Daoy (cell line): ENCODE data around the gene THUMPD2. TPM values are rescaled to one million over a fixed set of nuclear protein-coding genes. Genes with fewer than 3 reads are reported as not detected.
"Not testable (repeated sequence)": the region's sequence is repeated elsewhere in the genome, so short reads cannot be mapped to it uniquely, and the experiment has no call there.

Source experiments
- DNase-seq: peaks from one replicate; pipeline ENCODE4 v3.0.0-alpha.2; 2015; ENCODE audit warnings: low read depth
- total RNA-seq: library from RNA; depleted of rRNA; stranded (reverse); fragments of >200 nt; shearing (Covaris generic); gene quantifications from 2 replicates; pipeline ENCODE4 v1.2.3, GENCODE V29; 2014; rRNA removed

THUMPD2 gene, protein sequence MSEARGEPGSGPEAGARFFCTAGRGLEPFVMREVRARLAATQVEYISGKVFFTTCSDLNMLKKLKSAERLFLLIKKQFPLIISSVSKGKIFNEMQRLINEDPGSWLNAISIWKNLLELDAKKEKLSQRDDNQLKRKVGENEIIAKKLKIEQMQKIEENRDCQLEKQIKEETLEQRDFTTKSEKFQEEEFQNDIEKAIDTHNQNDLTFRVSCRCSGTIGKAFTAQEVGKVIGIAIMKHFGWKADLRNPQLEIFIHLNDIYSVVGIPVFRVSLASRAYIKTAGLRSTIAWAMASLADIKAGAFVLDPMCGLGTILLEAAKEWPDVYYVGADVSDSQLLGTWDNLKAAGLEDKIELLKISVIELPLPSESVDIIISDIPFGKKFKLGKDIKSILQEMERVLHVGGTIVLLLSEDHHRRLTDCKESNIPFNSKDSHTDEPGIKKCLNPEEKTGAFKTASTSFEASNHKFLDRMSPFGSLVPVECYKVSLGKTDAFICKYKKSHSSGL
- total RNA-seq = 13.6 and 15.8 TPM in 2 replicates

DNA sequence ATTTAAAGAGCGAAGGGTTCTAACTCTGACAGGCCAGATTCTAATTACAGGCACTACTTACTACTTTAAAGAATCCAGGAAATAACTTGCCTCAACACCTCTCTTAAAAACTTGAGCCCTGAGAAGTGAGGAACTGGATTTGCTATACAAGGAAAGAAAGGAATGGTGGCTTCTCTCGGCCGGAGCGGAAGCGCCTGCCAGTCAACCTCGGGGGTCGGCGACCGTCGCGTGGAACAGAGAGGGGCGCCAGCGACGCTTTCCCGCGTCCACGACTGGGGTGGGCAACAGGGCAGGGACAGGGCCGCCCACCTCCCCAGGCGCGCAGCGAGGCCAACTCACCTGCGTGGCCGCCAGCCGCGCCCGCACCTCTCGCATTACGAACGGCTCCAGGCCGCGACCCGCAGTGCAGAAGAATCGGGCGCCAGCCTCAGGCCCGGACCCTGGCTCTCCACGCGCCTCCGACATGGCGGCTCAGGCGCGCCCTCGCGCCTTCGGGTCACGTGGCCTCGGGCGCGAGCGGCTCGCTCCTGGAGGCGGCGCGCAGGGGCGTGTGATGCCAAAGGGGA lies at the start of gene THUMPD2:
Gene THUMPD2 (minus strand): TSS at position 484 of the 566 bp plus-strand sequence. CDS start 19 bp downstream, at position 465.
- peak; percentile 85 for DNase-seq

DNA sequence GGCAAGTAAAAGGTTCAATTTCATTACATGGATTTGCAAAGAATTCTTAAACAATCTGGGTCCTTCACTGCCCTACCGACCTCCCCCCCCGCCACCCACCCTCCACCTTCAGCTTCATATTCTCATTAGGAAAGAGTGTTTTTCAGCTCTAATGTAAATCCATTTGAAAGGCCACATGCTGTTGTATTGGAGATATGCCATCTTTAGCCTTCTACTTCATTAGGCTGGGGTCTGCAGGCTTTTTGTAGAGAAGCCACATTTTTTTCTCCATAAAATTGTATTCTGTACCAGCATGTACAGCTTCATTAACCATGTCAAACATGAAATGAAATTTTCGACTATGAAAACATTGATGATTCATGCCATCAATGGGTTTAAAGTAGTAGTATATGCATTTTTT lies 42.8 kb upstream of the THUMPD2 start:
- no peak for DNase-seq

DNA sequence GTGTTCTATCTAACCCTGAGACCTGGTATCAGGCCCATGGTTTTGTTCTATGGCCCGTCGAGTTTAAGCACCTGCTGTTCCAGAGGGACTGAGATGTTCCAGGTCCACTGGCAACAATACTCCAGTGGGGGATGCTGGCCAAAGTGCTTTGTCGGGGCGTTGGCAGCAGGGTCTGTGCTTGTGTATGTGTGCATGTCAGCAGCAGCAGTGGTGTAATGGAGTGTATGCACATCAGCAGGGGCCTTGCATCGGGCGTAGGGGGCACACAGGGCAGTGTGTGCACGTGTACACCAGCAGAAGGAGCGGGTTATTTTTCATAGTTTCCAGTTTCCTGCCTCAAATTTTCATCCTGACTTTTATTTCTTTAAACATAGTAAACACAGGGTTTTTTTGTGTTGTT lies 37.8 kb upstream of the THUMPD2 start:
- no peak for DNase-seq

DNA sequence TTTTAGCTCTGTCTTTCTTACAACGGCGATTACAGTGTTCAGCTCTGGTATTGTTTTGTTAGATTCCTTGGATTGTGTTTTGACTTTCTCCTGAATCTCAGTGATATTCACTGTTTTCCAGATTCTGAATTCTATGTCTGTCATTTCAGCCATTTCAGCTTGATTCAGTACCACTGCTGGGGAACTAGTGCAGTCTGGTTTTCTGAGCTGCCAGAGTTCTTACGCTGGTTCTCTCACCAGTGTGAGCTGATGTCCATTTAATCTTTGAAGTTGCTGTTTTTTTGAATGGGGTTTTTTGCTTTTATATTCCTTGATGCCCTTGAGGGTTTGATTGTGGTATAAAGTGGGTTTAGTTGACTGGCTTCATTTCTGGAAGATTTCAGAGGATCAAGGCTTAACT lies 37.4 kb upstream of the THUMPD2 start:
- DNase-seq = no peak

DNA sequence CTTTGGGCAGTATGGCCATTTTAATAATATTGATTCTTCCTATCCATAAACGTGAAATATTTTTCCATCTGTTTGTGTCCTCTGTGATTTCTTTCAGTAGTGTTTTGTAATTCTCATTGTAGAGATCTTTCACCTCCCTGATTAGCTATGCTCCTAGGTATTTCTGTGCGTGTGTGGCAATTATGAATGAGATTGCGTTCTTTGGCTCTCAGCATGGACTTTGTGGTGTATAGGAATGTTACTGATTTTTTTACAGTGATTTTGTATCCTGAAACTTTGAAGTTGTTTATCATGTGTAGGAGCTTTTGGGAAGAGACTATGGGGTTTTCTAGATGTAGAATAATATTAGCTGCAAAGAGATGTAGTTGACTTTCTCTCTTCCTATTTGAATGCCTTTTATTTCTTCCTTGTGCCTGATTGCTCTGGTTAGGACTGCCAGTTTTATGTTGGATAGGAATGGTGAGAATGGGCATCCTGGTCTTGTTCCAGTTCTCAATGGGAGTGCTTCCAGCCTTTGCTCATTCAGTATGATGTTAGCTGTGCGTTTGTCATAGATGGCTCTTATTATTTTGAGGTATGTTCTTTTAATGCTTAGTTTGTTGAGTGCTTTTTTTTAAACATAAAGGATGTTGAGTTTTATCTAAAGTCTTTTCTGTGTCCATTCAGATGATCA lies 27.0 kb upstream of the THUMPD2 start:
- no peak for DNase-seq

DNA sequence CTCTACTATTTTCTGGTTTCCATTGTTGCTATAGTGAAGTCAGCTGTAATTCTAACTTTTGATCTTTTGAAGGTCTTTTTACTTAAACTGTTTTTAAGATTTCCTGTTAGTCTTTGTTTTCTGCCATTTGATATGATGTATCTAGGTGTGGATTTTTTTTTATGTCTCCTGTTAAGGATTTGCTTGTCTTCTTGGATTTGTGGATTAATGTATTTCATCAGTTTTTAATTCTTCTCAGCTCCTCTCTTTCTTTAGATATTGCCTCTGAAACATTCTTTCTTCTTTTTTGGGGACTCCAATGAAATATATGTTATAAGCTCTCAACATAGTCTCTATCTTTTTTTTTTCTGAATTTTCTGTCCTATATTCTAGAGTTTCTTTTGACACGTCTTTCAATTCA lies 24.8 kb upstream of the THUMPD2 start:
- DNase-seq = no peak

DNA sequence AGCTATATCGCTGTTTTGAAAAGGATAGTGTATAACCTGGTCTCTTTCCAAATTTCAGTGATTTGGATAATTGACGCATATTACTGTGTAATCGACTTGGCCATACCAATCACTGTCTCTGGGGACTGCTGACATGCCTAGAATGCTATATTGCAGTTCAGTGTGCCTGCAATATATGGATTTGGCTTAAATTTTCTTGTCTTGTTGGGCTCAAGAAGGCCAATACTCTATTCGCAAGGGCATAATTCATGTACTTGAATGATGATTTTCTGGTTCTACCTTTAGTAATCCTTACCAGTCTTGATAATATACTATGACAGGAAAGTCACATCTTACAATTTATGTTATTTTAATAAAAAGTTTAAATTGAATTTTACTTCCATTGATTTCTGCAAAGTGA lies 21.7 kb upstream of the THUMPD2 start:
- no peak for DNase-seq

DNA sequence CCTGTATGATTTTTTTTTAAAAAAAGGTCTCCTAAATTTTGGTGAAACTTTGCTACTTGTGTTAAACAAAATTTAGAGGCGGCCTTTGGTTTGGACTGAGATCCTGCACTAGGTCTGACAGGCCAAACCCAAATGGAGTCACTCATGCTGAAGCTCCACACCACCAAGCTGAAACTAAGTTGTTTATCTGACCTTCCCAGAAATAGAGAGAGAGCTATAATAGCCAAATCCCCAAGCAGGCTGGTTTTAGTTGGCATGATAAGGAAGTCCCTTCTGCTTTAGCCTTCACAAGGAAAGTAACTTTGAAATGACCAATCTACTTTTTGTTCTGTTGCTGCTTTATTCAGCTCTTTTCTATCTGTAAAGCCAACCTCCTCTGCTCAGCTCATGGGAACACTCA lies 17.1 kb upstream of the THUMPD2 start:
- no peak for DNase-seq

DNA sequence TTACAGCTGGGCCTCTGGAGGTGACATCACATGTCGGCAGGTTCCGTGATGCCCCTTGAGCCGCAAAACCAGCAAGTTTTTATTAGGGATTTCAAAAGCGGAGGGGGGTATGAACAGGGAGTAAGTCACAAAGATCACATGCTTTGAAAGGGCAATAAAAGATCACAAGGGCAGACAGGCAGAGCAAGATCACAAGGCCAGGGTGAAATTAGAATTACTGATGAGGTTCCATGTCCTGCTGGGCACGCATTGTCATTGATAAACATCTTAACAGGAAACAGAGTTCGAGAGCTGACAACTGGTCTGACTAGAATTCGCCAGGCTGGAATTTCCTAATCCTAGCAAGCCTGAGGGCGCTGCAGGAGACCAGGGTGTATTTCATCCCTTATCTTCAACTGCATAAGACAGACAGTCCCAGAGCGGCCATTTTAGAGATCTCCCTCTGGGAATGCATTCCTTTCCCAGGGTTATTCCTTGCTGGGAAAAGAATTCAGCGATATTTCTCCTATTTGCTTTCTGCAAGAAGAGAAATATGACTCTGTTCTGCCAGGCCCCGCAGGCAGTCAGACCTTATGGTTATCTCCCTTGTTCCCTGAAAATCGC lies 11.3 kb upstream of the THUMPD2 start:
- DNase-seq = not testable (repeated sequence)

DNA sequence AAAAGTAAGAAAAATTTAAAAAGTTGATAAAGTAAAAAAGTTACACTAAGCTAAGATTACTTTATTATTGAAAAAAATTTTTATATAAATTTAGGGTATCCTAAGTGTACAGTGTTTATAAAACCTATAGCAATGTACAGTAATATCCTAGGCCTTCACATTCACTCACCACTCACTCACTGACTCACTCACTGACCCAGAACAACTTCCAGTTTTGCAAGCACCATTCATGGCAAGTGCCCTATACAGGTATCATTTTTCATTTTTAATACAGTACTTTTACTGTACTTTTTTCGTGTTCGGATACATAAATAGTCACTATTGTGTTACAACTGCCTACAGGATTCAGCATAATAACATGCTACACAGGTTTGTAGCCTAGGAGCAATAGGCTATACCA lies 8.9 kb upstream of the THUMPD2 start:
- DNase-seq = no peak

DNA sequence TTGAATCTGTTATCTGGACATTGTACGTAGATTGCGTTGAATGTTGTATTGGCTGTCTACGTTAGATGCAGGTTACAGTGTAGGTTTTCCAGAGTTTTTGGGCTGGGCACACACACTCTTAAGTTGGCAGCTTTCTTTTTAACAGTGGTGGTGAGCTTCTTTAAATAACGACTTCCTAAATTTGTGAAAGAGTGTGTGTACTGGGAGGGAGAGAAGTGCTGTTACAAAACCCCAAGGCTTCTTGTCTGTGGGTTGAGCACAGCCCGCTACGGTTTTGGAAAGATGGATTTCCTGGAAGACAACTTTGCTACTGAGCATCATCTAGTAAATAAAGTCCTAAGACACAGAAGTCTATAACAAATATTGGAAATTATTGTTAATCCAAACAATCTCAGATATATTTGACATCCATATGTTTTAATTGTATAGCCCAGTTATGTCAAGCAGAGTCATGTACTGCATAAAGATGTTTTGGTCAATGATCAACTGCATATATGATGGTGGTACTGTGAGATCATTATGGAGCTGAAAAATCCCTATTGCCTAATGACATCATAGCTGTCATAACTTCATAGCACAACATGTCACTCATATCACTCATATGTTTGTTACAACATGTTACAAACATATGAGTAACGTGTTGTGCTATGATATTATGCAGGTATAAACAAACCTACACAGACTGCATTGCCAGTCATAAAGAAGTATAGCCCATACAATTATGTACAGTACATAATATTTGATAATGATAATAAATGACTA lies 7.9 kb upstream of the THUMPD2 start:
- no peak for DNase-seq

DNA sequence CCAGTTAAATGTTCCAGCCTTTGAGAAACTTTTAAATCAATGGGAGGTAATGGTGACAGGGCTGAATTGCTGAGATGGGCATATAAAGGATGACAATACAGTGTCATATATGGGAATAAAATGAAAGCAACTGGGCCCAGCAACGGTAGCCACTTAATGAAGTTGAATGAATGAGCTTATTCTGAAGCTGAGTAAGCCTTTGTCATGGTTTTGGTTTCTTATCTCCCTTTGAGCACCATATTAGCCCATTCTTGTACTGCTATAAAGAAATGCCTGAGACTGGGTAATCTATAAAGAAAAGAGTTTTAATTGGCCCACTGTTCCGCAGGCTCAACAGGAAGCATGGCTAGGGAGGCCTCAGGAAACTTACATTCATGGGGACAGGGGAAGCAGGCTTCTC lies 3.5 kb upstream of the THUMPD2 start:
- no peak for DNase-seq

DNA sequence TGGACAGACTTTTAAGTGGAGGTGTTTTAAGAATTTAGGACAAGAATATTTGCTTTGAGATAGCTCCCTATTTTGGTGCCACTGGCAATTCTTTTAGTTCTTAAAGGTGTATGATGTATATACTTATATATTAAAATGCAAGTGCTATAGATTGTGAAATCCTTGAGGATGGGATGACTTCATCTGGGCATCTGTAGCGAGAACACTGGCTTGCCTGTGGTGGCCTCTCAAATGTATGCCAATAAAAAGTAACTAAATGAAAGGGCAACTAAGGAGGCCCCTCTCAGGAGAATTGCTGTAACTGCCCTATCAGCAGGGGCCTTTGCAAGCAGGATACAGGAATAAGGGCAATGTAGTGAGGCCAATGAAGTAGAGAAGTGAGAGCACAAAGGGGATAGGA lies 2.6 kb upstream of the THUMPD2 start:
- no peak for DNase-seq

DNA sequence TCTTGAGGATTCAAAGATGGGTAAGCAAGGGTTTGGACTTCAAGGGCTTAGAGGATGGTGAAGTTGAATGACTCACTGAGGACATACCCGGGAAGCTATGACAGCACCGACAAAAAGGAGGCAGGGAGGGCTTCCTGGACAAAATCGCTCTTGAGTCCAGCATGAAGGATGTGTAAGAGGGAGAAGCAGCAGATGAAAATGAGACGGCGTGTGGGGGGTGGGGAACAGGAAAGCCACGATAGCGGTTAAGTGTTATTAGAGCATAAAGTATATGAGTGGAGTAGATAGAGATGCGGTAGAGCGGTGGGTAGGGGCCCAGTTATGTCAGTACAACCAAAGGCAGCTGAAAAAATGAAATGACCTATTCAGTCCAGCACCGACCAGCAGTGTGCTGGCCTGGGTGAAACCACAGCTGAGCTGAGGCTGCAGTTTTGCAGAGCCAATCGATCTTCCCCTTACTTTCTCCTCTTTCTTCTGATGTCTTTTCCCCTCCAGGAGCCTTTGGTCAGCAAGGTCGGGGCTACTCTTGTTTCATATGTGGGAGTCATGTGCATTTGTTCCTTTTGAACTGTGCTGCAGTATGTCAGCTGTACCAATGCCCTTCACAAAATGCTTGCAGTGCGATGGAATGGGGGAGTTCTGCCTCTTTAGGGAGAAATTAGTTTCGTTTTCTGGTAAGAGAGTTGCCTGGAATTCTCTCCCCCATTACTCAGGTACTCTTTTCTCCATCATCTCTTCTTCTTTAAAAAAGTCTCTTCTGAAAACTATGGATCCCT lies 2.0 kb upstream of the THUMPD2 start:
- peak; percentile 47 for DNase-seq

DNA sequence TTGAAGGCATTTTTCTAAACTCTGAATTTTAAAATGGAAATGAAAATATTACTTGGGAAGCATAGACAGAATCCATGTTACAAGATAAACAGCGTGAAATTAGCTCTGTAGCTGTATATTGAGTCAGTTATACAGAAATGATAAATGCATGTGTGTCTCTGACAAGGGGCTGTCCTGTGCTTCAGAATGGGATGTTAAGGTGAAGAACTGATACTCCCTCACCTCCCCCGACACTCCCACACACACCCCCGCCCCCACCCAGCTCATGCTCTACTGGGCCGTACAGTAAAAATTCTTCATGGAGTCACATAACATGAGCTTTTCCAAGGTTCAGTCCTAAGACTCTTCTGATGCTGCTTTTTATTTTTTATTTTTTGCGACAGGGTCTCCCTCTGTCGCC lies 869 bp upstream of the THUMPD2 start:
- no peak for DNase-seq

DNA sequence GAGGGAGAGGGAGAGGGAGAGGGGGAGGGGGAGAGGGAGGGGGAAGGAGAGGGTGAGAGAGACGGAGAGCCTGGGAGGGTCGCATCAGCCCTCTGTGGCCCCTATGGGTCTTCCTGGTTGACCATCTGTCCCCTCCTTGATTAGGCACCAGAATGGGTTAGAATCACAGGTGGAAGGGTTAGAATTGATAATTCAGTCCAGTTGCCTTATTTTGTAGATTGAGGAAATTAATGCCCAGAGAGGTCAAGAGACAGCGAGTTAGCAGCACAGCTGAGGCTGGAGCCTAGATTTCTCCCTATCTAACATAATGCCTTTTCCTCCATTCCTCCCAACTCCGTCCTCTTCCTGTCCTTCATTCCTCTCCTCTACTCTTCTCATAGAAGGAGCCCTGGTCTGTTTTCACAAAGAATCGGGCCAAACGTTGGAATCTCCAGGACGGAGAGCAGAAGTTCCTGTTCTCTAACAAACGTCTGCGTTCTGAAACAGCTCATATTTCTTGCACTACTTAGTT lies 338 bp upstream of the THUMPD2 start:
- no peak for DNase-seq

DNA sequence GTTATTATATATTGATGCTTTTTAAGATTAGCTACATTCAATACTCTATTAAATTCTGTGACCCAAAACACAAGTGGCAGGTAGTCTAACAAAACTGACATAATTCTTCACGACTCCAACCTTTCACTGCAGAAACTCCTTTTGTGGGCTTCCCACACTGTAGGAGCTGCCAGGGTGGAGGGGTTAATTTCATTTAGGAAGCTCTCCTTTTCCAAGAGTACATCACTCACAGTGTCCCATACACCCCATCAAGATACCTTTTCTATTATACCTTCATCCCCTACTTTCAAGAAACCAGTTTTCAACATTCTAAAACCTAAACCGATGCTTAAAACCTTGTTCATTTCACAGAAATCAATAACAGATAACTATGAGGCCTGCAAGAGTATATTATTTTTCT lies 825 bp downstream of the THUMPD2 start:
- DNase-seq = no peak

DNA sequence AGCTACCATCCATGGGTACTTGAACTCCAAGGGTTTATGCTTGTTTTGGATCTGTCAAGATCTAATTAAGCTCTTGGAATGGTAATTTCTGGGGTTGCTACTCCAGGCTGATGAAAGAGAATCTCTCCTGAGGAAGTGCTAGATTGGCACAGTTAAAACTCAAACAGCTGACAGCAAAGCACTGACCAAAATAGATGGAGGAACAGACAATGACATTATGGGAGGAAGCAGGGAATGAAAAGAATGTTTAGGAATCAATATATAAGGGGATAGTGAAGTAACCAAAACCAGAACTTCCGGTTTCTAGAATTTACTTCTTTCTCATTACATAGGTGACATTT lies 6.3 kb downstream of the THUMPD2 start:
- no peak for DNase-seq

DNA sequence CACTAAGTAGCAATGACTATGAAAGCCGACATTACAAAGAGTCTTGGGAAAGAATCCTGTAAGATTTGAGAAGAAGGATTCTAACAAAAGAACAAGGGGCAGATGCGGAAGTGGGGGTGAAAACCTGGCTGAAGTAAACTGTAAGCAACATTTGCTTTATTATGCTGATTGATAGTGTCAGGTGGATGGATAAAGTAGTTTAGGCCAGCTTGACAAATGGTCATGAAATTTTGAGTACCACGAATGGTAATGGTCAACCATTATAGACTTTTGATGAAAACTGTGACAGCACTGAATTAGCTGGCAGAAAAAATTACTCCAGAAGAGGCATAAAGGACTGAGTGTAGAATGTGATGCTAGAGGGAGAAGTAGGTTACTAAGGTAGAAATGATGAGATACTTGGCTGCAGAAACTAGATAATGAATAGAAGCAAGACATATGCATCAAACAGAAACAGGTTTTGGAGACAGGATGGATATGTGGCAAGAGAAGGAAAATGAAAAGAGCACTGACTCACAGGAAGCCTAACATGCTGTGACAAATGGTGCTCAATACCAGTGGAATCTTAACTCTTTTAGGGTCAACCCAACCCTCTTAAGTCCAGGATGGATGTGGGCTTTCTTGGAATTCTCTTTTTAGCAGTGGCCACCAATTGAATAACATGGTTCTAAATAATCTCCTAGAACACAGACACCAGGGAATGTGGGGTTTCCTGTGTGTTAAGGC lies 6.8 kb downstream of the THUMPD2 start:
- peak; percentile 32 for DNase-seq

DNA sequence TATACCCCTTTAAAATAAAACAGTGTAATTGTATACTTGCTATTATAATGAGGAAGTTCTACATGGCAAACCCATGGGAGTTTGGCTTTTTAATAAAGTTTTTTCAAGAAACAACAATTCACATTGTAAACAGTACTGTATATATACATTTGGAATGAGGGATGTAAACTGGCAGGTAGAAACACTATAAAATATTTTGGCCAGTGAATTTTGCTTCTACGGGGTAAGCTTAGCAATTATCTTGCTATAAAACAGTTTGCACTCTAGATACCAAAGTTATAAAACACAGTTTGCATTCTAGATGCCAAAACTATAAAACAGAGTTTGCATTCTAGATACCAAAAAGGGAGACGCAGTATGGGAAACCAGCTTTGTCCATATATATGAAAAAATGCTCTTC lies 16.6 kb downstream of the THUMPD2 start:
- DNase-seq = no peak
